Esophagus squamous epithelium (tissue), 5 donors: Measurements from ENCODE around the gene FAM20C. TPM values are rescaled to one million over a fixed set of nuclear protein-coding genes. Genes with fewer than 3 reads are reported as not detected.
A peak's percentile ranks its signal among the peaks of the same experiment; 100 is the strongest.
"Not testable (repeated sequence)": the region's sequence is repeated elsewhere in the genome, so short reads cannot be mapped to it uniquely, and the experiment has no call there.

Experiments used
- DNase-seq: peaks from one replicate; lab custom pipeline; 2025; lab: John Stamatoyannopoulos, UW
- H3K27ac ChIP-seq, 4 donors: fragments of 200-600 bp; sonication (generic); one replicate each; pipeline ENCODE4 v1.5.1; 2016 to 2019; ENCODE audit warnings: mild to moderate bottlenecking in 1 of 4
- H3K27me3 ChIP-seq, 4 donors: fragments of 200-600 bp; sonication (generic); 1 replicate in 3 of 4; 2 replicates in 1 of 4; pipeline versions ENCODE4 v1.5.1 to v1.6.0; 2017 to 2021; ENCODE audit warnings: antibody characterized with exemption in 1 of 4
- H3K36me3 ChIP-seq, 3 donors: fragments of 200-600 bp; sonication (generic); one replicate each; pipeline ENCODE4 v1.5.1; 2016 to 2019
- H3K4me1 ChIP-seq, 3 donors: fragments of 200-600 bp; sonication (generic); one replicate each; pipeline ENCODE4 v1.5.1; 2017 to 2019
- H3K4me3 ChIP-seq, 4 donors: fragments of 200-600 bp; sonication (generic); 1 replicate in 3 of 4; 2 replicates in 1 of 4; pipeline ENCODE4 v1.5.1; 2016 to 2019; ENCODE audit warnings: mild to moderate bottlenecking in 2 of 4, moderate library complexity in 1 of 4
- H3K9me3 ChIP-seq, 3 donors: fragments of 200-600 bp; sonication (generic); one replicate each; pipeline ENCODE4 v1.5.1; 2016 to 2019
- CTCF ChIP-seq, 6 experiments: fragments of 450-650 bp in 4 of 6; fragments of 200-600 bp in 2 of 6; sonication (generic) in 2 of 6; IDR thresholded peaks; one replicate each; pipeline ENCODE4 v1.5.1; 2016 to 2019; ENCODE audit warnings: antibody characterized with exemption in 6 of 6, mild to moderate bottlenecking in 4 of 6, moderate library complexity in 4 of 6
- POLR2A ChIP-seq, 4 donors: fragments of 450-650 bp; IDR thresholded peaks; one replicate each; pipeline ENCODE4 v1.6.1; 2017; ENCODE audit warnings: antibody characterized with exemption in 4 of 4, mild to moderate bottlenecking in 4 of 4, moderate library complexity in 3 of 4
- WGBS, 2 donors: methylation state at CpG; one replicate each; pipeline ENCODE4 v1.1.5; 2018; 5-methylcytosine and 5-hydroxymethylcytosine counted together
- intact Hi-C: fragments of 100-400 bp; cut with DNase I; formaldehyde crosslinking; loops from one replicate; pipeline ENCODE4 v1.15.0; 2022
- total RNA-seq, 4 donors: library from RNA; depleted of rRNA; stranded (reverse); fragments of >200 nt; gene quantifications; one replicate each; pipeline ENCODE4 v1.1.0, GENCODE V29; 2016
- donor health status: DM: yes; HTN: yes; CAD: no.

Gene FAM20C
- total RNA-seq, 4 donors from 2014 or later: 8.5 to 16.0 (median 13.7) TPM

GRCh38 chr7:240146-240676 lies 47.8 kb downstream of the FAM20C start:
- Histone ChIP-seq H3K27ac (no peak overlapping the region), H3K4me1 (peaks cover 0 to 30% (median 13%) of the 10 kb centered on the region in 3 donors), H3K9me3 (no peaks in the 10 kb centered on the region), H3K36me3 (peaks cover 0 to 17% (median 0%) of the 10 kb centered on the region in 3 donors), H3K27me3 (no peaks in the 10 kb centered on the region), H3K4me3 (no peak overlapping the region)
- intact Hi-C loops: no loop called here
- TF ChIP-seq CTCF (IDR thresholded peaks at IDR 0.05) (no peak), POLR2A (IDR thresholded peaks at IDR 0.05) (no peak)
- no peak for DNase-seq

- H3K27me3 ChIP-seq: no peaks in the 10 kb centered on the region
- peaks cover 0 to 23% (median 6%) of the 10 kb centered on the region in 3 donors for H3K4me1 ChIP-seq
- H3K36me3 ChIP-seq: peaks cover 0 to 22% (median 0%) of the 10 kb centered on the region in 3 donors
- H3K4me3 ChIP-seq: no peak overlapping the region
- intact Hi-C loops: no loop called here
- no peak for DNase-seq
- no peaks in the 10 kb centered on the region for H3K9me3 ChIP-seq
- no peak for TF ChIP-seq POLR2A (IDR thresholded peaks at IDR 0.05)
- TF ChIP-seq CTCF (IDR thresholded peaks at IDR 0.05): no peak
- 52 to 71% methylated on average over 9 to 11 of the region's 16 CpGs for WGBS, 2 donors
- no peak overlapping the region for H3K27ac ChIP-seq
Observed at GRCh38 chr7:240887-241421, 48.6 kb downstream of the FAM20C start.

- 85% methylated on average over 9 to 13 of the region's 13 CpGs for WGBS, 2 donors
- Histone ChIP-seq H3K4me1 (peaks cover 0 to 17% (median under 1%) of the 10 kb centered on the region in 3 donors), H3K27ac (no peak overlapping the region), H3K4me3 (no peak overlapping the region), H3K27me3 (no peaks in the 10 kb centered on the region), H3K36me3 (peaks cover 0 to 24% (median 0%) of the 10 kb centered on the region in 3 donors), H3K9me3 (no peaks in the 10 kb centered on the region)
- no peak for DNase-seq
- TF ChIP-seq POLR2A (IDR thresholded peaks at IDR 0.05) (no peak), CTCF (IDR thresholded peaks at IDR 0.05) (no peak)
- intact Hi-C loops: no loop called here
Observed at GRCh38 chr7:241513-241912, 49.1 kb downstream of the FAM20C start.

GRCh38 chr7:242826-243579 lies 50.6 kb downstream of the FAM20C start:
- intact Hi-C loops, H3K9me3 ChIP-seq, H3K27me3 ChIP-seq, DNase-seq, H3K4me3 ChIP-seq, H3K27ac ChIP-seq: not testable (repeated sequence)
- 60% methylated on average over 1 of the region's 21 CpGs; no CpG with 5 or more reads in 1 of the 2 donors for WGBS, 2 donors
- Histone ChIP-seq H3K36me3 (peaks cover 0 to 39% (median 0%) of the 10 kb centered on the region in 3 donors), H3K4me1 (peaks cover 0 to 12% (median 0%) of the 10 kb centered on the region in 3 donors)

- 100% methylated on average over 1 of the region's 10 CpGs; no CpG with 5 or more reads in 1 of the 2 donors for WGBS, 2 donors
- H3K4me3 ChIP-seq, H3K27ac ChIP-seq, H3K27me3 ChIP-seq, H3K9me3 ChIP-seq, DNase-seq, intact Hi-C loops: not testable (repeated sequence)
- peaks cover 0 to 12% (median 0%) of the 10 kb centered on the region in 3 donors for H3K4me1 ChIP-seq
- H3K36me3 ChIP-seq: peaks cover 0 to 45% (median 0%) of the 10 kb centered on the region in 3 donors
Observed at GRCh38 chr7:243580-243978, 51.2 kb downstream of the FAM20C start.

- H3K27me3 ChIP-seq: no peaks in the 10 kb centered on the region
- no peak overlapping the region for H3K4me3 ChIP-seq
- H3K4me1 ChIP-seq: peaks cover 0 to 12% (median 0%) of the 10 kb centered on the region in 3 donors
- peak overlapping the region in 1 of 4 donors; percentile 28 for H3K27ac ChIP-seq
- DNase-seq: no peak
- peaks cover 0 to 59% (median 0%) of the 10 kb centered on the region in 3 donors for H3K36me3 ChIP-seq
- no peaks in the 10 kb centered on the region for H3K9me3 ChIP-seq
- no peak for TF ChIP-seq POLR2A (IDR thresholded peaks at IDR 0.05)
- TF ChIP-seq CTCF (IDR thresholded peaks at IDR 0.05): no peak
- whole genome bisulfite sequencing, 2 donors: 85 to 90% methylated on average over 12 to 13 of the region's 22 CpGs
- intact Hi-C loops: no loop called here
Observed at GRCh38 chr7:244974-245373, 52.6 kb downstream of the FAM20C start.
